T-helper 17 cell (primary cell): Measurements from ENCODE around the gene BAX. TPM values are rescaled to one million over a fixed set of nuclear protein-coding genes. Genes with fewer than 3 reads are reported as not detected.
A peak's percentile ranks its signal among the peaks of the same experiment; 100 is the strongest.
"Not testable (repeated sequence)": the region's sequence is repeated elsewhere in the genome, so short reads cannot be mapped to it uniquely, and the experiment has no call there.

Experiments
- ATAC-seq: fragments of 150-1000 bp; cut with Tn5 transposase; 2 replicates; pipeline ENCODE4 v1.10.0; 2021; ENCODE audit warnings: mild to moderate bottlenecking, moderate library complexity
- DNase-seq, 3 donors: peaks; one replicate each; pipeline versions ENCODE4 v3.0.0 to v3.0.0-alpha.2; 2020 to 2021
- H3K9me3 ChIP-seq: one replicate; pipeline ENCODE4 v1.7.0; 2013; ENCODE audit warnings: low read length, mild to moderate bottlenecking; ENCODE audit not compliant: control insufficient read depth, poor library complexity, severe bottlenecking
- H3K27ac Mint-ChIP-seq: one replicate; pipeline ENCODE4 v1.8.0; 2022; ENCODE audit warnings: mild to moderate bottlenecking, moderate library complexity, mixed read lengths
- H3K27me3 Mint-ChIP-seq: one replicate; pipeline ENCODE4 v1.8.0; 2022; ENCODE audit warnings: mixed read lengths
- H3K36me3 Mint-ChIP-seq: one replicate; pipeline ENCODE4 v1.8.0; 2022; ENCODE audit warnings: low read depth, mixed read lengths
- H3K4me1 Mint-ChIP-seq: one replicate; pipeline ENCODE4 v1.8.0; 2022; ENCODE audit warnings: mild to moderate bottlenecking, mixed read lengths
- H3K4me3 Mint-ChIP-seq: one replicate; pipeline ENCODE4 v1.8.0; 2022; ENCODE audit warnings: mild to moderate bottlenecking, moderate library complexity, mixed read lengths
- total RNA-seq, 4 donors: library from RNA in 2 of 4; stranded (reverse) in 2 of 4; gene quantifications; one replicate each; pipeline ENCODE4 v1.2.3 and lab custom pipeline; 2022 to 2026

The BAX gene
- 100 to 1,000 TPM in 1 of 2 donors, 10 to 100 TPM in 1; 89.2 to 104 TPM for total RNA-seq
- 26.6 to 62.3 reads per million in 2 donors for total RNA-seq (lab: John Stamatoyannopoulos, UW)

DNA sequence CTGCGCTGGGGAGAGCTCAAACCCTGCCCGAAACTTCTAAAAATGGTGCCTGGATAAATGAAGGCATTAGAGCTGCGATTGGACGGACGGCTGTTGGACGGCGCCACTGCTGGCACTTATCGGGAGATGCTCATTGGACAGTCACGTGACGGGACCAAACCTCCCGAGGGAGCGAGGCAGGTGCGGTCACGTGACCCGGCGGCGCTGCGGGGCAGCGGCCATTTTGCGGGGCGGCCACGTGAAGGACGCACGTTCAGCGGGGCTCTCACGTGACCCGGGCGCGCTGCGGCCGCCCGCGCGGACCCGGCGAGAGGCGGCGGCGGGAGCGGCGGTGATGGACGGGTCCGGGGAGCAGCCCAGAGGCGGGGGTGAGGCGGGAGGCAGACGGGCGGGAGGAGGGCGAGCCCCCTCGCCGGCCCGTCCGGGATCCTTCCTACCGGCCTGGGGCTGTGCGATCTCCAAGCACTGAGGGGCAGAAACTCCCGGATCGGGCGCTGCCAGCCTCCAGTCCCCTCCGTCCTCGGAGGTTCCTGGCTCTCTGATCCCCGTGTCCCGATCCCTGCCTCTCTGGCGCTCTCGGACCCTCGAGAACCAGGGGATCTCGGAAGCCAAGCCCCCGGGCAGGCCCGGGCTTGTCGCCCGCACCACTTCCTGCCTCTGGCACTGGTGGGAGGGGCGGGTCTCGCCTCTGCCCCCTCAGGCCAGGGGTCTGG is at the start of gene BAX:
TSS of gene BAX (plus strand) at position 281 of the 713 bp plus-strand sequence. CDS start at position 335, 54 bp downstream.
- H3K4me3 Mint-ChIP-seq = peak within 1 kb of the TSS; percentile 93
- DNase-seq (peak; percentile 70 to 82 (median 76)), ATAC-seq (peak; percentile 95)
- peaks cover 19% of the 10 kb centered on the region for H3K4me1 Mint-ChIP-seq
- peak within 1 kb of the TSS; percentile 76 for H3K27ac Mint-ChIP-seq
- H3K9me3 ChIP-seq = no peaks in the 10 kb centered on the region
- H3K27me3 Mint-ChIP-seq = no peaks in the 10 kb centered on the region
- peaks cover 2% of the 10 kb centered on the region for H3K36me3 Mint-ChIP-seq

- H3K4me1 Mint-ChIP-seq = peaks cover 16% of the 10 kb centered on the region
- H3K36me3 Mint-ChIP-seq = no peaks in the 10 kb centered on the region
- ATAC-seq (no peak), DNase-seq (no peak)
- H3K27me3 Mint-ChIP-seq = no peaks in the 10 kb centered on the region
- no peaks in the 10 kb centered on the region for H3K9me3 ChIP-seq
- no peak overlapping the region for H3K4me3 Mint-ChIP-seq
- no peak overlapping the region for H3K27ac Mint-ChIP-seq
Measured at GRCh38 chr19:48905664-48906063, 49.0 kb upstream of the BAX start.

DNA sequence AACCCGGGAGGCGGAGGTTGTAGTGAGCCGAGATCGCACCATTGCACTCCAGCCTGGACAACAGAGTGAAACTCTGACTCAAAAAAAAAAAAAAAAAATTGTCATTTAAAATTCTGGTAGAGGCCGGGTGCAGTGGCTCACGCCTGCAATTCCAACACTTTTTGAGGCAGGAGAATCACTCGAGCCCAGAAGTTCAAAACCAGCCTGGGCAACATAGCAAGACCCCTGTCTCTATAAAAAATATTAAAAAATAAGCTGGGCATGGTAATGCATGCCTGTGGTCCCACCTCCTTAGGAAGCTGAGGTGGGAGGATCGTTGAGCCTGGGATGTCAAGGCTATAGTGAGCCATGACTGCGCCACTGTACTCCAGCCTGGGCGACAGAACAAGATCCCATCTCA is 48.4 kb upstream of the BAX start:
- ATAC-seq (no peak), DNase-seq (no peak)
- H3K4me3 Mint-ChIP-seq = no peak overlapping the region
- no peak overlapping the region for H3K27ac Mint-ChIP-seq
- no peaks in the 10 kb centered on the region for H3K36me3 Mint-ChIP-seq
- H3K9me3 ChIP-seq = no peaks in the 10 kb centered on the region
- H3K27me3 Mint-ChIP-seq = no peaks in the 10 kb centered on the region
- H3K4me1 Mint-ChIP-seq = peaks cover 11% of the 10 kb centered on the region

DNA sequence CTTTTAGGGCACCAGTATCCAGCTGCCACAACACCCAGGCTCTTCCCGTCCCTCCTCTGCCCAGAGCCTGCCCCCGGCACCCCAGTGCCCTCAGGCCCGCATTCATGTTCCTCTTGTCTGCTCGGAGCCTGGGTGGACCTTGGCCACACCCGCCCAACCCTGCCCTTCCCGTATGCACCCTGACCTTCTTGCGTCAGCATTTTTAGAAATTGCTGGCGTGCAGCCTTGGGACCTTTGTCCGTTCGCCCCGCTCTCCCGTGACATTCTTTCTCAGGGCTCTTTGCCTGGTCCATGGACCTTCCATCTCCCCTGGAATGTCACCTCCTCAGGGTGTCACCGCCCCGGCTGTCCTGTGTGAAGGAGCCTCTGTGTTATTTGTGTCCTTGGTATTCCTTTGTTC is 47.0 kb upstream of the BAX start:
- DNase-seq (no peak), ATAC-seq (no peak)
- no peaks in the 10 kb centered on the region for H3K36me3 Mint-ChIP-seq
- H3K27ac Mint-ChIP-seq = no peak overlapping the region
- H3K4me1 Mint-ChIP-seq = peaks cover 3% of the 10 kb centered on the region
- H3K9me3 ChIP-seq = no peaks in the 10 kb centered on the region
- no peak overlapping the region for H3K4me3 Mint-ChIP-seq
- H3K27me3 Mint-ChIP-seq = no peaks in the 10 kb centered on the region

DNA sequence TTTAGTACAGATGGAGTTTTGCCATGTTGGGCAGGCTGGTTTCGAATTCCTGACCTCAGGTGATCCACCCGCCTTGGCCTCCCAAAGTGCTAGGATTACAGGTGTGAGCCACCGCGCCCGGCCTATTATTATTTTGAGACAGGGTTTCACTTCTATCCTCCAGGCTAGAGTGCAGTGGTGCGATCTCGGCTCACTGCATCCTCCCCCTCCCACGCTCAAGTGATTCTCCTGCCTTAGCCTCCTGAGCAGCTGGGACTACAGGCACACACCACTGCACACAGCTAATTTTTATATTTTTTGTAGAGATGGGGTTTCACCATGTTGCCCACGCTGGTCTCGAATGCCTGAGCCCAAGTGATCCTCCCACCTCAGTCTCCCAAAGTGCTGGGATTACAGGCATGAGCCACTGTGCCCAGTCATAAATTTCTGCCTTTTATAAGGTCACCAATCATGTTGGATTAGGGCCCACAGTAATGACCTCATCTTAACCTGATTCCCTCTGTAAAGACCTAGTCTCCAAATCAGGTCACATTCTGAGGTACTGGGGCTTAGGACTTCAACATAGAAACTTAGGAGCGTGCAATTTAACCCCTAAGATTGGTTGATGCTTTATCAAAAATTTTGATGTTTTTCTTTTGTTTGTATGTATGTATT is 45.1 kb upstream of the BAX start:
- not testable (repeated sequence) for H3K36me3 Mint-ChIP-seq, H3K4me1 Mint-ChIP-seq, DNase-seq, H3K27ac Mint-ChIP-seq, ATAC-seq, H3K9me3 ChIP-seq, H3K27me3 Mint-ChIP-seq, H3K4me3 Mint-ChIP-seq

DNA sequence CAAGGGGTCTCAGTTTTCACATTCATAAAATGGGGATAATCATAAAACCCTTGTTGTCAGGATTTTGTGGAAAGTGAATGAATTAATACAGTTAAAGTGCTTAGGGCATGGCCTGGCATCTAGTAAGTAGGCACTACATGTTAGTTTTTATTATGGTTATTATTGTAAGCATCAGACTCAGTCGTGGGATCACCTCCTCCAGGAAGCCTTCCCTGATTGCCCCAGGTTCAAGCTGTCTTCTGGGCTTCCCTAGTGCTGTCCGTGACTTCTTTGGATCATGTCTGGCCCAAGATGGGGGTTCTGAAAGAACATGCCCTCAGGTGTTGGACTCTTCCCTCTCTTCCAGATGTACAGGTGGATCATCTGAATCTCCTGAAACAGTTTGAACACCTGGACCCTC is 43.9 kb upstream of the BAX start:
- ATAC-seq (no peak), DNase-seq (no peak)
- Mint-ChIP-seq H3K4me1 (peaks cover 3% of the 10 kb centered on the region), H3K27me3 (no peaks in the 10 kb centered on the region), H3K36me3 (peaks cover 2% of the 10 kb centered on the region), H3K27ac (no peak overlapping the region), H3K4me3 (no peak overlapping the region)
- no peaks in the 10 kb centered on the region for H3K9me3 ChIP-seq

GRCh38 chr19:48913114-48913889 is 41.4 kb upstream of the BAX start:
- peaks cover 4% of the 10 kb centered on the region for H3K36me3 Mint-ChIP-seq
- H3K9me3 ChIP-seq = no peaks in the 10 kb centered on the region
- H3K27ac Mint-ChIP-seq = no peak overlapping the region
- H3K4me3 Mint-ChIP-seq = no peak overlapping the region
- ATAC-seq (peak; percentile 85), DNase-seq (no peak)
- peaks cover 5% of the 10 kb centered on the region for H3K4me1 Mint-ChIP-seq
- H3K27me3 Mint-ChIP-seq = no peaks in the 10 kb centered on the region

- ATAC-seq (no peak), DNase-seq (no peak)
- no peaks in the 10 kb centered on the region for H3K9me3 ChIP-seq
- Mint-ChIP-seq H3K4me3 (no peak overlapping the region), H3K4me1 (peaks cover 5% of the 10 kb centered on the region), H3K27me3 (no peaks in the 10 kb centered on the region), H3K27ac (no peak overlapping the region), H3K36me3 (peaks cover 4% of the 10 kb centered on the region)
Measured at GRCh38 chr19:48914181-48914580, 40.5 kb upstream of the BAX start.

- DNase-seq = no peak
- Mint-ChIP-seq H3K27me3 (no peaks in the 10 kb centered on the region), H3K4me1 (peaks cover 5% of the 10 kb centered on the region), H3K4me3 (no peak overlapping the region), H3K36me3 (peaks cover 4% of the 10 kb centered on the region), H3K27ac (peak overlapping the region; percentile 27)
- ATAC-seq = no peak
- no peaks in the 10 kb centered on the region for H3K9me3 ChIP-seq
Measured at GRCh38 chr19:48915757-48916156, 38.9 kb upstream of the BAX start.

DNA sequence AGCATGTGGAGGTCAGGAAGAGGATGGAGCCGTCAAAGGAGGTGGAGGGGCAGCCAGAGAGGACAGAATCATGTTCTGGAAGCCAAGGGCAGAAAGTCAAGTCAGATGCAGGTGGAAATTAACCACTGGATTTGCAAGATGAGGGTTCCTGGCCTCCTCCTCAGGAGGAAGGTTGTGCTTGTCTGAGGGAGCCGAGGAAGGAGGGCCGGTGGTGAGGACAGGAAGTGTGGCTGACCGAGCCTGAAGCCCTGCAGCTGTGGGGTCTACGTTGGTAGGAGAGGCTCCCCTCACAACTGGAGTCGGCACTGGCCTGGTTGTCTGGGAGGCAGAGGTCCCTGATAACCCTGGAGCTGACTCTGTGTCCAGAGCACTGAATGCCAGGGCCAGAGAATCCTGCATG is 36.6 kb upstream of the BAX start:
- no peak for DNase-seq
- H3K36me3 Mint-ChIP-seq = peaks cover 4% of the 10 kb centered on the region
- no peaks in the 10 kb centered on the region for H3K9me3 ChIP-seq
- no peaks in the 10 kb centered on the region for H3K27me3 Mint-ChIP-seq
- ATAC-seq = no peak
- H3K4me1 Mint-ChIP-seq = peaks cover 5% of the 10 kb centered on the region
- no peak overlapping the region for H3K4me3 Mint-ChIP-seq
- H3K27ac Mint-ChIP-seq = peak overlapping the region; percentile 24

- no peak overlapping the region for H3K4me3 Mint-ChIP-seq
- H3K9me3 ChIP-seq = no peaks in the 10 kb centered on the region
- no peak overlapping the region for H3K27ac Mint-ChIP-seq
- peaks cover 4% of the 10 kb centered on the region for H3K36me3 Mint-ChIP-seq
- peaks cover 5% of the 10 kb centered on the region for H3K4me1 Mint-ChIP-seq
- ATAC-seq (no peak), DNase-seq (no peak)
- H3K27me3 Mint-ChIP-seq = no peaks in the 10 kb centered on the region
Measured at GRCh38 chr19:48918801-48919247, 35.9 kb upstream of the BAX start.

DNA sequence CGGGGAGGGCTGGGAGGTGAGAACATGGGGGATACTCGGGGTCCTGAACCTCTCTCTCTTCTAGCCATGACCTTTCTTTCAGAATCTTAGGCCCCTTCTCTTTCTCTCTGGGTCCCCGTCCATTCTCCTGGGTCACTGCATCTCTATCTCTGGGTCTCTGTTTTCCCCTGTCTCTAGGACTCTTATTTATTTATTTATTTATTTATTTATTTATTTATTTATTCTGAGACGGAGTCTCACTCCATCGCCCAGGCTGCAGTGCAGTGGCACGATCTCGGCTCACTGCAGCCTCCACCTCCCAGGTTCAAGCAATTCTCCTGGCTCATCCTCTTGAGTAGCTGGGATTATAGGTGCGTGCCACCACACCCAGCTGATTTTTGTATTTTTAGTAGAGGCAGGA is 35.4 kb upstream of the BAX start:
- not testable (repeated sequence) for H3K4me3 Mint-ChIP-seq, H3K36me3 Mint-ChIP-seq, H3K4me1 Mint-ChIP-seq, H3K27ac Mint-ChIP-seq, H3K9me3 ChIP-seq, H3K27me3 Mint-ChIP-seq, ATAC-seq, DNase-seq

DNA sequence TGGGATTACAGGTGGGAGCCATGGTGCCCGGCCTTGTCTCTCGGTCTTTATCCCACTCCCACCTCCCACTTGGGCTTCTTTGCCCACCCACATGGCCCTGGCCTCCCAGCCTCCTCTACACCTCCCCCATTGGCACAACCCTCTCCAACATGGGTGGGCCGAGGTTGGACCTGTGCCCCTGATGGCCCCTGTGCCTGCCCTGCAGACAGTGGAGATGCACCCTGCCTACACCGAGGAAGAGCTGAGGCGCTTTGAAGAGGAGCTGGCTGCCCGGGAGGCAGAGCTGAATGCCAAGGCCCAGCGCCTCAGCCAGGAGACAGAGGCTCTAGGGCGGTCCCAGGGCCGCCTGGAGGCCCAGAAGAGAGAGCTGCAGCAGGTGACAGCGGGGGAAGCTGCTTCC is 33.7 kb upstream of the BAX start:
- H3K9me3 ChIP-seq = no peaks in the 10 kb centered on the region
- no peak overlapping the region for H3K27ac Mint-ChIP-seq
- no peak for DNase-seq
- no peak overlapping the region for H3K4me3 Mint-ChIP-seq
- H3K36me3 Mint-ChIP-seq = peaks cover 1% of the 10 kb centered on the region
- no peak for ATAC-seq
- no peaks in the 10 kb centered on the region for H3K27me3 Mint-ChIP-seq
- peaks cover 3% of the 10 kb centered on the region for H3K4me1 Mint-ChIP-seq
